ENCODE results near the gene CYLD.

Gene CYLD

GRCh38 chr16:50822671-50823070, 80.8 kb downstream of the CYLD start:
- Histone ChIP-seq H3K27ac (ENCODE audit: low read depth, low read length, poor library complexity, severe bottlenecking) (no peak overlapping the region), H3K79me2 (ENCODE audit: insufficient read depth, low read length) (no peaks in the 10 kb centered on the region), H3F3A (ENCODE audit: insufficient read depth, low read length) (no peaks in the 10 kb centered on the region), H3K4me3 (ENCODE audit: low read depth, low read length, poor library complexity, severe bottlenecking) (no peak overlapping the region), H3K4me2 (ENCODE audit: low read length) (no peak overlapping the region), H3K9me2 (ENCODE audit: low read depth, low read length) (no peaks in the 10 kb centered on the region), H3K9me3 (ENCODE audit: low read length) (no peaks in the 10 kb centered on the region), H3K9ac (ENCODE audit: low read length) (no peak overlapping the region), H2AFZ (ENCODE audit: low read length) (no peak overlapping the region), H4K20me1 (ENCODE audit: insufficient read depth, low read length) (no peaks in the 10 kb centered on the region), H3K36me3 (ENCODE audit: insufficient read depth, low read length) (no peaks in the 10 kb centered on the region), H3K27me3 (ENCODE audit: insufficient read depth, low read length) (peaks cover 3% of the 10 kb centered on the region; the same call in 1 of the 2 replicates), H3K4me1 (ENCODE audit: insufficient read depth, low read length, severe bottlenecking) (no peaks in the 10 kb centered on the region)
- TF ChIP-seq CTCF (IDR thresholded peaks at IDR 0.05; ENCODE audit: low read length), result no peak
- no peak for TF ChIP-seq EZH2 (IDR thresholded peaks at IDR 0.05; ENCODE audit: borderline replicate concordance, low read length)

- H3K4me3 ChIP-seq (ENCODE audit: low read depth, low read length, poor library complexity, severe bottlenecking), result no peak overlapping the region
- H3K27me3 ChIP-seq (ENCODE audit: insufficient read depth, low read length), result peaks cover 3% of the 10 kb centered on the region; the same call in 1 of the 2 replicates
- no peak overlapping the region for H3K27ac ChIP-seq (ENCODE audit: low read depth, low read length, poor library complexity, severe bottlenecking)
- H3F3A ChIP-seq (ENCODE audit: insufficient read depth, low read length), result no peaks in the 10 kb centered on the region
- no peaks in the 10 kb centered on the region for H3K36me3 ChIP-seq (ENCODE audit: insufficient read depth, low read length)
- no peak overlapping the region for H3K9ac ChIP-seq (ENCODE audit: low read length)
- H3K9me3 ChIP-seq (ENCODE audit: low read length), result no peaks in the 10 kb centered on the region
- H3K4me1 ChIP-seq (ENCODE audit: insufficient read depth, low read length, severe bottlenecking), result no peaks in the 10 kb centered on the region
- no peak overlapping the region for H3K4me2 ChIP-seq (ENCODE audit: low read length)
- no peak overlapping the region for H2AFZ ChIP-seq (ENCODE audit: low read length)
- H3K9me2 ChIP-seq (ENCODE audit: low read depth, low read length), result no peaks in the 10 kb centered on the region
- no peaks in the 10 kb centered on the region for H4K20me1 ChIP-seq (ENCODE audit: insufficient read depth, low read length)
- no peak for TF ChIP-seq CTCF (IDR thresholded peaks at IDR 0.05; ENCODE audit: low read length)
- TF ChIP-seq EZH2 (IDR thresholded peaks at IDR 0.05; ENCODE audit: borderline replicate concordance, low read length), result no peak
- no peaks in the 10 kb centered on the region for H3K79me2 ChIP-seq (ENCODE audit: insufficient read depth, low read length)
These were observed 85.0 kb downstream of the CYLD start for GRCh38 chr16:50826797-50827316.

- Histone ChIP-seq H3K27ac (ENCODE audit: low read depth, low read length, poor library complexity, severe bottlenecking) (no peak overlapping the region), H3K4me1 (ENCODE audit: insufficient read depth, low read length, severe bottlenecking) (no peaks in the 10 kb centered on the region), H2AFZ (ENCODE audit: low read length) (no peak overlapping the region), H3K9me2 (ENCODE audit: low read depth, low read length) (no peaks in the 10 kb centered on the region), H3K79me2 (ENCODE audit: insufficient read depth, low read length) (no peaks in the 10 kb centered on the region), H3F3A (ENCODE audit: insufficient read depth, low read length) (no peaks in the 10 kb centered on the region), H3K9me3 (ENCODE audit: low read length) (no peaks in the 10 kb centered on the region), H3K27me3 (ENCODE audit: insufficient read depth, low read length) (peaks cover 3% of the 10 kb centered on the region; the same call in 1 of the 2 replicates), H3K4me3 (ENCODE audit: low read depth, low read length, poor library complexity, severe bottlenecking) (no peak overlapping the region), H3K4me2 (ENCODE audit: low read length) (no peak overlapping the region), H4K20me1 (ENCODE audit: insufficient read depth, low read length) (no peaks in the 10 kb centered on the region), H3K36me3 (ENCODE audit: insufficient read depth, low read length) (no peaks in the 10 kb centered on the region), H3K9ac (ENCODE audit: low read length) (no peak overlapping the region)
- TF ChIP-seq CTCF (IDR thresholded peaks at IDR 0.05; ENCODE audit: low read length) (no peak), EZH2 (IDR thresholded peaks at IDR 0.05; ENCODE audit: borderline replicate concordance, low read length) (no peak)
These were observed 86.3 kb downstream of the CYLD start for GRCh38 chr16:50828164-50828702.
